HG03354 (cell line): ENCODE data around the gene CRP.
"Not testable (repeated sequence)": the region's sequence is repeated elsewhere in the genome, so short reads cannot be mapped to it uniquely, and the experiment has no call there.

Experiments used
- ATAC-seq: cut with Tn5 transposase; IDR thresholded peaks from one replicate; pipeline ENCODE4 v1.9.1; 2021; ENCODE audit warnings: mild to moderate bottlenecking; ENCODE audit not compliant: unreplicated experiment, poor library complexity, severe bottlenecking

CRP gene, protein sequence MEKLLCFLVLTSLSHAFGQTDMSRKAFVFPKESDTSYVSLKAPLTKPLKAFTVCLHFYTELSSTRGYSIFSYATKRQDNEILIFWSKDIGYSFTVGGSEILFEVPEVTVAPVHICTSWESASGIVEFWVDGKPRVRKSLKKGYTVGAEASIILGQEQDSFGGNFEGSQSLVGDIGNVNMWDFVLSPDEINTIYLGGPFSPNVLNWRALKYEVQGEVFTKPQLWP

GRCh38 chr1:159714529-159714928, at the start of gene CRP:
Gene CRP (minus strand): TSS chr1:159714589. CDS start chr1:159714485, 104 bp downstream.
- ATAC-seq: no peak

GRCh38 chr1:159763686-159764085, 49.3 kb upstream of the CRP start:
- ATAC-seq: no peak

- no peak for ATAC-seq
Measured at GRCh38 chr1:159756397-159756796, 42.0 kb upstream of the CRP start.

- no peak for ATAC-seq
Measured at GRCh38 chr1:159755451-159756007, 41.1 kb upstream of the CRP start.

DNA sequence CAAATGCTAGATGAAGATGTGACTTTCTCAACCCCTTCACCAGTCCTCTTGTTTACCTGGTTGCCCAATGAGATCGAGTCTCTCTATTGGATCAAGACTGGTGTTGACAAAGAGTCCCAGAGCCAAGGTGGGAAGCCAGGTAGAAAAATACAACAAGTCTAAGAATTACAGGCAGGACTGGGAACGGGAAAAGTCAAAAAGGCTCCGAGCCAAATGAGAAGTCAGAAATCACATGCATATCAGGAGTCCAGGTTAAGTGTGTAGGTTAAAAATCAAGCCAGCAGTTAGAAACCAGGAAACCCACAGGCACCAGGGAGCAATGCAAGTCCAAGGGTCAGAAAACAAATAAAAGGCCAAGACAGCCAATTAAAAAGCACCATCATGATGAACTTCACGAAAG, 39.0 kb upstream of the CRP start:
- no peak for ATAC-seq

DNA sequence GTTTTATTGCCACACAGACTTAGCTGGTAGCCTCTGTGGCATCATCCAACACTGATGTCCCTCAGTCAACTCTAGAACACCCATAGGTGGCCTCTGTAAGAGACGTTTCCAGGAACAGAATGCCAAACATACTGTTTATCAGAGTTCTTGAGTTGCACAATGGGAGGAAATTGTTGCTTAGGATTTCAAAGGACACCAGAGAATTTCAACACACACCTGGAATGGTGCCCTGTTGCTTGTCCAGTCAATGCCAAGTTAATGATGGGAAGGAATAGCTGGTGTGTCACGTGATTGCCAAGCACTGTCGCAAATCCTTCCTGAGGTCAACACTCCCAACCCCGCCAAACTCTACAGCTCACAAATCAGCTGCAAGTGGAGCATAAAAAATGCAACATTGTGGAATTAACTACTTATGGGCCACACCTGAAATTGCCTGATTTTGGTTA, 37.8 kb upstream of the CRP start:
- ATAC-seq: no peak

DNA sequence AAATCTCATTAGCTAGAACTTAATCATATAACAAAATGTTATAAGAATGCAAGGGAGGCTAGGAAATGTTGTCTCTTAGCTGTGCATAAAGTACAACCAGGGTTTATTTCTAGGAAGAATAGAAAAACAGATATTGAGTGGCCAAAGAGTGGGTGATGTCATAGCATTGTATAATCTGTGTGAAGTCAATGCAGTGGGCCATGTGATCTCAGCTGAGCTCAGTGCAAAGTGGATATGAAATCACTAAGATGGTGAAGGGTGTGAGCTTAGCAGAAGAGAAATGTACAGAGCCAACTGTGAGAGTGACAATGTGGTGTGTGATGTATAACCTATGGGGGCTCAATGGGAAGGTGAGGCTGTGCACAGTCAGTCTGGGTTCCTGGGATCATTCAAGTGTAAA, 36.6 kb upstream of the CRP start:
- no peak for ATAC-seq

DNA sequence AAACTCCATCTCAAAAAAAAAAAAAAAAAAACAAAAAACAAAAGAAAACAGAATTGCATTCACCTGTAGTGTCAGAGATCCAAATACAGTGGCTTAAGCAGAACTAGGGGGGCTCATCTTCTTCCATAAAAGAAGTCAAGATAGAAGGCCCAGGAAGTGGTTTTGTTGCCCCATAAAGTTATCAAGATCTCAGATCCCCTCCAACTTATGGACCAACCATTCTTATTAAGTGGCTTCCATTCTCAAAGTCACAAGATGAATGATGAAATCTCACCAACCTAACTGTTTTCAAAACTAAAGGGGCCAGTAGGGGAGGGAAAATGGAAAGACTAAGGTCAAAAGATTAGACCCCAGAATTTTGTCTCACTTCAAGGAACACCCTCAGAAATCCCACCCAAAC, 36.2 kb upstream of the CRP start:
- ATAC-seq: no peak

DNA sequence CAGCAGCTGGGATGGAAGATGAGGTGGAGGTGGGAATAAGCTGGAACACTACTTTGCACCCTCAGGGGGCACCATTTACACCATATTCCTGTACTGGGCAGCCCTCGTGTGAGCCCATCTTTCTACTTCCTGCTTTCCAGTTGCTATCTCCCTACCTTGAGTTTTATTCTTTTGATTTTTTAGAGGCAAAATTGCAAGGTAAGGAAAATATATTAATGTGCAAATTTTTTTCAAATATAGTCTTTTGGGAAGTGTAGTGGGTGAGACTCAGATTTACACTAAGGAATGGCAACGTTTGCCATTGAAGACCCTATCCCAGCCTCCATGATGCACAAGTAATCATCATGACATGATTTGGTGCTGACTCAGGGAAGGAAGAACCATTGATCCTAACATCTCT, 35.2 kb upstream of the CRP start:
- no peak for ATAC-seq

GRCh38 chr1:159748370-159748769, 34.0 kb upstream of the CRP start:
- no peak for ATAC-seq

DNA sequence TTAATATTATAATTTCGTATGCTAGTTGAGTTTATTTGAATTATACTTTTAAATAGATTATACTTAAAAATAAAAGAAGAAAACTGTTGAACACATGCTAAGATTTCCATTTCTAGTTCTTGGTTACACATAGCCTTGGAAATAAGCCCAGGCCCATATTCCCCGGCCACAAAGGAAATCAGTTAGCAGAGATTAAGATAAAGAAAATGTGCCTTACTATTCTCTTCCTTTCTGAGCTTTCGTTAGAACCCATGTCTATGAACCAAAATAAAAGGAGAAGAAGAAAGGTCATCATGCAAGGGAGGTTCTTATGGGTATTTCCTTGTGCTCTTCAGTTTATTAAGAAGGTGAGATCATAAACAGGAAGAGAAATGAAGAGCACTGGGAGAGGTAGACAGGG, 32.3 kb upstream of the CRP start:
- ATAC-seq: no peak

DNA sequence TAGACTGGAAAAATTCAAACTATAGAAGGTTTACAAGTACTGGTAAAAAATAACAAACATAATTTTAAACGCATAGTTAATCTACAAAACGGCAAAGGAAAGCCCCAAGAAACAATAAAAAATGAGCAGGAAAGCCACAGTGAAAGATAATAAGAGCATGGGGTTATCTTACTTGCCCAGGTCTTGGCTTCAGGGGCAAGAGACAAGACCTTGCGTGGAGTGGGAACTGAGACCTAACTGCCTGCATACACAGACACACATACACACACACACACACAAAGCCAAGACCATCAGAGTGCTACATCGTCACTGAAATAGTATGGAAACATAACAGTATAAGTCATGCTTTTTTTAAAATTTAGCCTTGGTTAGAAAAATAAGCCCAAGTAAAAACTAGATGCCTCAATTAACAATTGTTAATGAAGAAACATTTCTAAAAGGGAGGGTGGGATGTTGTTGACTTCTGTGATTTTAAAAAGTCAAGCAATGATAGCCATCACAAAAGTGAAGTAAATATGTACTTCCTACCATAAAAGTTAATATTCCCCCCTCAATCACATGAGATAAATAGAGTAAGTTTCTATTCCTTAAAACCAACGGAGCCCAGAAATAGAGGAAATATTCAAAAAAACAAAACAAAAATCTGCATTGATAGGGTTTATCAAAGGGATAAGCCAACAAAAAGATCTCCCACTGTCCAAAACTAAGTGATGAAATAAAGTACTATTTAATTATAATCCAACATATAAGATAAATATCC, 29.4 kb upstream of the CRP start:
- ATAC-seq: no peak

- no peak for ATAC-seq
Measured at GRCh38 chr1:159737238-159737916, 23.0 kb upstream of the CRP start.

DNA sequence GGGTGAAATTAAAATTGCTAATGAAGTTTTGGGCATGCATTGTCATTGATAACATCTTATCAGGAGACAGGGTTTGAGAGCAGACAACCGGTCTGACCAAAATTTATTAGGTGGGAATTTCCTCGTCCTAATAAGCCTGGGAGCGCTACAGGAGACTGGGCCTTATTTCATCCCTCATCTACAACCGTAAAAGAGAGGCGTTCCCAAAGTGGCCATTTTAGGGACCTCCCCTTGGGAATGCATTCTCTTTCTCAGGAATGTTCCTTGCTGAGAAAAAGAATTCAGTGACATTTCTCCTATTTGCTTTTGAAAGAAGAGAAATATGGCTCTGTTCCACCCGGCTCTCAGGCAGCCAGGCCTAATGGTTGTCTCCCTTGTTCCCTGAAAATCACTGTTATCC, 8.8 kb upstream of the CRP start:
- not testable (repeated sequence) for ATAC-seq

DNA sequence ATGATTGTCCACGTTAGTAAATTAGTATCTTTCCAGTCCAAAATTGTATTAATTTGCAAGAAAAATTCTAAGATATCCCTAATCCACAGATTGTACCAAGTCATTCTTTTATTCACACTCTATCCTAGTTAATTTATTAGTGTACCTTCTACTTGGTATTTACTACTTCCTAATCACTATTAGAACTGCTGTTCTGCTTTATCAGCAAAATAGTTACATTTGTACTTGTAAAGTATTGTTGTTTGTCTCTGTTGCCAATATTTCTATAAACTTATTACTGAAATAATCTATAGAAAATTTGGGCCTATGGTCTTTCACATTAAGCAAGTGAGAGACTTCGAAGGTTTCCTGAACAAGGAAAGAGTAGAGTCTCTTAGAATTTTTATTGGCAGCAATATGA, 5.6 kb upstream of the CRP start:
- no peak for ATAC-seq

GRCh38 chr1:159715855-159716254, 1.5 kb upstream of the CRP start:
- ATAC-seq: no peak

DNA sequence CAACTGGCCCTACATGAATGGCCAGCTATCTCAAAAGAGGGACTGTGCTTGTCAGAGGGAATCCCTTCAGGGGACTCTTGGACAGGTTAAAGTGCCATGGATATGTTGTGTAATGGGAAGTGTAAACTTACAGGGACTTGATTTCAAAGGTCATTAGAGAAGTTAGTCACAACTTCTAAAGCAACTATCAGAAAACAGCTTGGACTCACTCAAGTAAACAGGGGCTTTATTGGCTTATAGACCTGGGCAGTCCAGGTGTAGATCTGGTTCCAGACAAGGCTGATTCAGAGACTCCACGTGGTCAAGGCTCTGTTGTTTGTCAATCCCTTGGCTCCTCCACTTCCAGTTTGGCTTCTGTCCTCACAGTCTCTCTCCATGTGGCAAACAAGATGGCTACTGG, 2.3 kb downstream of the CRP start:
- ATAC-seq: no peak

- no peak for ATAC-seq
Measured at GRCh38 chr1:159707472-159708260, 6.7 kb downstream of the CRP start.

GRCh38 chr1:159705904-159706256, 8.5 kb downstream of the CRP start:
- no peak for ATAC-seq
